Gastrocnemius medialis (tissue), 4 donors: Measurements from ENCODE around the gene OR52A5. TPM values are rescaled to one million over a fixed set of nuclear protein-coding genes. Genes with fewer than 3 reads are reported as not detected.

Source experiments
- ATAC-seq, 2 donors: fragments of 150-250 bp; one replicate each; pipeline ENCODE4 v1.9.1; 2016
- DNase-seq, 2 donors: peaks; one replicate each; pipeline ENCODE4 v3.0.0-alpha.2; 2019
- H3K27ac ChIP-seq, 4 donors: fragments of 200-600 bp; sonication (generic); 1 replicate in 1 of 4; 2 replicates in 3 of 4; pipeline ENCODE4 v1.5.1; 2016 to 2018; ENCODE audit warnings: mild to moderate bottlenecking in 2 of 4, moderate library complexity in 1 of 4
- H3K27me3 ChIP-seq, 3 donors: fragments of 200-600 bp; sonication (generic) in 2 of 3; 1 replicate in 1 of 3; 2 replicates in 2 of 3; pipeline versions ENCODE4 v1.5.1 to v1.6.0; 2016 to 2019; ENCODE audit warnings: mild to moderate bottlenecking in 1 of 3, moderate library complexity in 1 of 3
- H3K36me3 ChIP-seq, 2 donors: fragments of 200-600 bp; sonication (generic) in 1 of 2; one replicate each; pipeline ENCODE4 v1.5.1; 2017 to 2018
- H3K4me1 ChIP-seq, 2 donors: fragments of 200-600 bp; sonication (generic) in 1 of 2; one replicate each; pipeline ENCODE4 v1.5.1; 2016 to 2017; ENCODE audit warnings: mild to moderate bottlenecking in 2 of 2
- H3K4me3 ChIP-seq, 4 donors: fragments of 200-600 bp; sonication (generic) in 3 of 4; 1 replicate in 1 of 4; 2 replicates in 3 of 4; pipeline ENCODE4 v1.5.1; 2016 to 2019; ENCODE audit warnings: mild to moderate bottlenecking in 2 of 4
- H3K9me3 ChIP-seq, 3 donors: fragments of 200-600 bp; sonication (generic) in 2 of 3; 1 replicate in 1 of 3; 2 replicates in 2 of 3; pipeline ENCODE4 v1.5.1; 2016 to 2019
- POLR2A ChIP-seq, 2 donors: fragments of 450-650 bp; IDR thresholded peaks; one replicate each; pipeline ENCODE4 v1.6.1; 2017; ENCODE audit warnings: antibody characterized with exemption in 2 of 2, mild to moderate bottlenecking in 2 of 2, moderate library complexity in 2 of 2
- in situ Hi-C, 4 donors: fragments of 200-750 bp; cut with MboI; loops; one replicate each; pipeline versions ENCODE4 v1.15.0 to v1.8.0; 2017; ENCODE audit warnings: low sequenced_read_pairs in 4 of 4
- intact Hi-C: fragments of 100-400 bp; cut with DNase I; formaldehyde crosslinking; loops from one replicate; pipeline ENCODE4 v1.15.1; 2023; ENCODE audit warnings: low total_unique reads
- total RNA-seq, 4 donors: library from RNA; depleted of rRNA; stranded (reverse); fragments of >200 nt; gene quantifications; one replicate each; pipeline versions ENCODE4 v1.1.0 to v1.2.3, GENCODE V29; 2016
- TF ChIP-seq, protein P1 (sequence below), 5 experiments: fragments of 450-650 bp in 3 of 5; fragments of 200-600 bp in 2 of 5; sonication (generic) in 2 of 5; IDR thresholded peaks in 4 of 5; conservative IDR thresholded peaks in 1 of 5; 1 replicate in 4 of 5; 2 replicates in 1 of 5; pipeline ENCODE4 v1.5.1; 2016 to 2019; ENCODE audit warnings: antibody characterized with exemption in 5 of 5, mild to moderate bottlenecking in 3 of 5, moderate library complexity in 3 of 5

Gene OR52A5
- total RNA-seq, 4 donors from 2014 or later: not detected

DNA sequence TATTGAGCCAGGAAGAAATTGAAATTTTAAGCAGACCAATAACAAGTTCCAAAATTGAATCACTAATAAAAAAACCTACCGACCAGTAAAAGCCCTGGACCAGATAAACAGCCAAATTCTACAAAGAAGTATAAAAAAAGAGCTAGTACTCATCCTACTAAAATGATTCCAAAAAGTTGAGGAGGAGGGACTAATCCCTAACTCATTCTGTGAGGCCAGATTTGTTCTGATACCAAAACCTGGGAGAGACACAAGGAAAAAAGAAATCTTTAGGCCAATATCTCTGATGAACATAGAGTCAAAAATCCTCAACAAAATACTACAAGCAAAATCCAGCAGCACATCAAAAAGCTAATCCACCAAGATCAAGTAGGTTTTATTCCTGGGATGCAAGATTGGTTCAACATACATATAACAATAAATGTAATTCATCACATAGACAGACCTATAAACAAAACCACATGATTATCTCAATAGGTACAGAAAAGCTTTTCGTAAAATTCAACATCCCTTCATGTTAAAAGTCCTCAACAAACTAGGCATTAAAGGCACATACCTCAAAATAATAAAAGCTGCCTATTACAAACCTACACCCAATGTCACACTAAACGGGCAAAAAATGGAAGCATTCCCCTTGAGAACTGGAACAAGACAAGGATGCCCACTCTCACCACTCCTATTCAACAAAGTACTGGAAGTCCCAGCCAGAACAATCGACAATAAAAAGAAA, 13.1 kb downstream of the OR52A5 start:
- in situ Hi-C loops: loop anchor here in 1 of 4 donors (25.0 kb wide), 1 partner anchor 687 kb away; the partner anchor contains the start of gene OR52N2
- H3K4me3 ChIP-seq: no peak overlapping the region

DNA sequence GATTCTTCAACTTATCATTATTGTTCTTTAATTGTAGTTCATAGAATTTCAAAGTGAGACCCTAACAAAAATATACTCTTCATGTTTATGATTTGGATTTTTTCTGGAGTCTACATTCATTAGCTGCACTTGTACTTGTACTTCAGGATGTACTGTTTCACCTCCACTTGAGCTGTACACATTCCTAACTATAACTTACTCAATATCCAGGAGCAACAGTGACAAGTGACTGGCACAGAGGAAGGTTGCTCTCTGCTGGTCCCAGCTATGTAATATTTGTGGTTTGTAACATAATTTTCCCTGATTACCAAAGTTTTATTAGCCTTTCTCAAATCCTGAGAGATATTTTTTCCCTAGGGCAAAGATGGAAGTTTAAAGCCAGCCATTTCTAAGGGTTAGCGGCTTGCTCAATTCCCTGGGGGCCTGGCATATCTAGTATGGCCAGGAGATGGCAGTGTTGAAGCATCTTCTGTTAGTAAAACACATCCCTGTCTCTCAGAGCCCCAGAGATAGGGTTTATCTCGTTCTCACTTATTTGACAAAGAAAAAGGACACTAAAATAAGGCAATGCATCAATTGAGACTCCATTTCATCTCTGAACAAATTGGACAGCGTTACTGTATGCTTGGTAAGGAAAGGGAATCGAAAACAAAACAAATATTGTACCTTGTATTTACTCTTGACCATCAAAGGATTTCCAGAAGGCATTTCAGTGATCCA, 14.2 kb downstream of the OR52A5 start:
- DNase-seq (peak; percentile 6 to 25), ATAC-seq (peak in 1 of 2 donors; percentile 60)
- Histone ChIP-seq H3K27me3 (no peaks in the 10 kb centered on the region), H3K36me3 (no peaks in the 10 kb centered on the region), H3K9me3 (no peaks in the 10 kb centered on the region), H3K4me3 (no peak overlapping the region), H3K4me1 (no peaks in the 10 kb centered on the region), H3K27ac (no peak overlapping the region)
- intact Hi-C loops (loop anchor here (2.0 to 5.0 kb wide), 2 partner anchors 685 to 1228 kb away; partner anchors contain the start of gene OR52N2), in situ Hi-C loops (loop anchor here in 1 of 4 donors (25.0 kb wide), 1 partner anchor 688 kb away; the partner anchor contains the start of gene OR52N2)
- no peak for TF ChIP-seq POLR2A (IDR thresholded peaks at IDR 0.05)
- TF ChIP-seq, protein P1, sequence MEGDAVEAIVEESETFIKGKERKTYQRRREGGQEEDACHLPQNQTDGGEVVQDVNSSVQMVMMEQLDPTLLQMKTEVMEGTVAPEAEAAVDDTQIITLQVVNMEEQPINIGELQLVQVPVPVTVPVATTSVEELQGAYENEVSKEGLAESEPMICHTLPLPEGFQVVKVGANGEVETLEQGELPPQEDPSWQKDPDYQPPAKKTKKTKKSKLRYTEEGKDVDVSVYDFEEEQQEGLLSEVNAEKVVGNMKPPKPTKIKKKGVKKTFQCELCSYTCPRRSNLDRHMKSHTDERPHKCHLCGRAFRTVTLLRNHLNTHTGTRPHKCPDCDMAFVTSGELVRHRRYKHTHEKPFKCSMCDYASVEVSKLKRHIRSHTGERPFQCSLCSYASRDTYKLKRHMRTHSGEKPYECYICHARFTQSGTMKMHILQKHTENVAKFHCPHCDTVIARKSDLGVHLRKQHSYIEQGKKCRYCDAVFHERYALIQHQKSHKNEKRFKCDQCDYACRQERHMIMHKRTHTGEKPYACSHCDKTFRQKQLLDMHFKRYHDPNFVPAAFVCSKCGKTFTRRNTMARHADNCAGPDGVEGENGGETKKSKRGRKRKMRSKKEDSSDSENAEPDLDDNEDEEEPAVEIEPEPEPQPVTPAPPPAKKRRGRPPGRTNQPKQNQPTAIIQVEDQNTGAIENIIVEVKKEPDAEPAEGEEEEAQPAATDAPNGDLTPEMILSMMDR (IDR thresholded peaks at IDR 0.05 in 4 of 5, conservative IDR thresholded peaks at IDR 0.05 in 1 of 5): peak in 4 of 5 experiments; percentile 40 to 66 (median 58)

More for the DNA sequence above, 13.1 kb downstream of the OR52A5 start:
- Histone ChIP-seq H3K36me3 (no peaks in the 10 kb centered on the region), H3K9me3 (no peaks in the 10 kb centered on the region), H3K27ac (no peak overlapping the region), H3K4me1 (no peaks in the 10 kb centered on the region), H3K27me3 (no peaks in the 10 kb centered on the region)
- TF ChIP-seq POLR2A (IDR thresholded peaks at IDR 0.05): no peak
- TF ChIP-seq, protein P1 (IDR thresholded peaks at IDR 0.05 in 4 of 5, conservative IDR thresholded peaks at IDR 0.05 in 1 of 5): no peak
- no peak for DNase-seq
- no peak for ATAC-seq
- intact Hi-C loops: loop anchor here (2.0 to 5.0 kb wide), 2 partner anchors 684 to 1227 kb away; partner anchors contain the start of gene OR52N2

DNA sequence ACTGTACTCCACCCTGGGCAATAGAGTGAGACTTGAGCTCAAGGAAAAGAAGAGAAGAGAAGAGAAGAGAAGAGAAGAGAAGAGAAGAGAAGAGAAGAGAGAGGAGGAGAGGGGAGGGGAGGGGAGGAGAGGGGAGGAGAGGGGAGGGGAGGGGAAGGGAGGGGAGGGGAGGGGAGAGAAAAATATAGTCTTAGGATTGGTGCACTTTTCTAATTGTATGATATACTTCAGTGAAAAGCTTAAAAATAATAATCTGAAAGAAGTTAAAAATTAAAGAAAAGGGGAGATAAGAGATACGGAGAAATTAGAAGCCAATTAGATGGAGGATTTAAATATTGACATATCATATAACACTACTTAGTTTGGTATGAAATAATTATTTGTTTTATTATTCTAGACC, 19.3 kb downstream of the OR52A5 start:
- Histone ChIP-seq H3K9me3 (no peaks in the 10 kb centered on the region), H3K27ac (no peak overlapping the region), H3K36me3 (no peaks in the 10 kb centered on the region), H3K4me1 (no peaks in the 10 kb centered on the region), H3K27me3 (no peaks in the 10 kb centered on the region), H3K4me3 (no peak overlapping the region)
- ATAC-seq (no peak), DNase-seq (no peak)
- TF ChIP-seq, protein P1 (IDR thresholded peaks at IDR 0.05 in 4 of 5, conservative IDR thresholded peaks at IDR 0.05 in 1 of 5): no peak
- in situ Hi-C loops (loop anchor here in 1 of 4 donors (25.0 kb wide), 1 partner anchor 693 kb away; the partner anchor contains the start of gene OR52N2), intact Hi-C loops (no loop called here)

DNA sequence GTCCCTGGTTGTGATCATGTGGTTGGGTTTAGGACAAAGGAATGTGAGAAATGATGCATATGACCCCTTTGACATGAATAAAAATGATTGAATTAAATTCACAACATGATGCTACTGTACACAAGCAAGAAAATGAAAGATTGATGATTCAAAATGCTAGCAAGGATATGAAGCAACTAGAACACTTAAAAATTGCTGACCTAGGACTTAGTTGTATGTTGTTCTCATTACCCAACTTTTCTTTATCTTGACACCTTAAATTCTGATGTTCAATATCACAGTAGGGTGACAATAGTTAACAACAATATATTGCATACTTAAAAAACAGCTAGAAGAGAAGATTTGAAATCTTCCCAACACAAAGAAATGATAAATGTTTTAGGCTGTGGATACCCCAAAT, 20.6 kb downstream of the OR52A5 start:
- Histone ChIP-seq H3K4me1 (no peaks in the 10 kb centered on the region), H3K27ac (no peak overlapping the region), H3K36me3 (no peaks in the 10 kb centered on the region), H3K27me3 (no peaks in the 10 kb centered on the region), H3K4me3 (no peak overlapping the region), H3K9me3 (no peaks in the 10 kb centered on the region)
- intact Hi-C loops: no loop called here
- ATAC-seq (no peak), DNase-seq (no peak)
- TF ChIP-seq, protein P1 (IDR thresholded peaks at IDR 0.05 in 4 of 5, conservative IDR thresholded peaks at IDR 0.05 in 1 of 5): no peak
- no peak for TF ChIP-seq POLR2A (IDR thresholded peaks at IDR 0.05)
- in situ Hi-C loops: loop anchor here in 1 of 4 donors (25.0 kb wide), 1 partner anchor 695 kb away; the partner anchor contains the start of gene OR52N2
